ENCODE data around the gene LUC7L. TPM values are rescaled to one million over a fixed set of nuclear protein-coding genes. Genes with fewer than 3 reads are reported as not detected.

The LUC7L gene, protein sequence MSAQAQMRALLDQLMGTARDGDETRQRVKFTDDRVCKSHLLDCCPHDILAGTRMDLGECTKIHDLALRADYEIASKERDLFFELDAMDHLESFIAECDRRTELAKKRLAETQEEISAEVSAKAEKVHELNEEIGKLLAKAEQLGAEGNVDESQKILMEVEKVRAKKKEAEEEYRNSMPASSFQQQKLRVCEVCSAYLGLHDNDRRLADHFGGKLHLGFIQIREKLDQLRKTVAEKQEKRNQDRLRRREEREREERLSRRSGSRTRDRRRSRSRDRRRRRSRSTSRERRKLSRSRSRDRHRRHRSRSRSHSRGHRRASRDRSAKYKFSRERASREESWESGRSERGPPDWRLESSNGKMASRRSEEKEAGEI
- 31.5 and 59.0 TPM in 2 replicates for total RNA-seq

DNA sequence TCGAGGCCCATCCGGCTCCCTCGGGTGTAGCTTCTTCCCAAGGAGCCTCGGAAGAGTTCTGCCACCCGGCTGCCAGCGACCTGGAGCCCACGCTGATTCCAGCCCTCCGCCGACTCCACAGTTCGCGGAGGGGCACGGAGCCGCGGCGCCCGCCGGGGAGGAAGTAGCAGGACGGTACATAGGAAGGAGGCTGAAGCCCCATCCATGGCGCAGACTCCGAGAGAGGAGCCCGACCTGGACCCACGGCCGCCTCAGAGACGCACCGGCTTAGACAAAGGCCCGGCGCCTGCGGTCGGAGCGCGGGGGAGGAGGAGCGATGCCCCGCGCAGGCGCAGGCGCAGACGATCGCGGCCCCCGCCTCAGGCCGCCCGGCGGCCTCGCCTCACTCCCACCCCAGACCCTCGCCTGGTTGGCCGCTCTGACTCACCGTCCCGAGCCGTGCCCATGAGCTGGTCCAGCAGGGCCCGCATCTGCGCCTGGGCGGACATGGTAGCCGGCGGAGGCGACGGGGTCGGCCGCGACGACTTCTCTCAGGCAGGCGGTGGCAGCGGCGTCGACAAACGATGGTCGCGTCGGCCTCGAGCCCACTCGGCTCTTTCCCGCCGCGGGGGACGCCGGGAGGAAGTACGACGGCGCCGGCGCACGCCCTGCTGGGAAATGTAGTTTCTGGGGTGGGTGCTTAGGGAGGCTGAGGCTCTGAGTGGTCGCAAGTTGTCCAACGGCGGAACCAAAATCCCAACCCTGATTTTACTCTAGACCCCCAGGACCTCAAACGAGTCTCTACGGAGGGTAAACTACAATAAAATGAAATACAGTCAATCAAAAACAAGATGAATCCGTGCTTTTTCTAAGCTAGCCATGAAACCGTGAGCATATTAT lies at the start of gene LUC7L:
TSS of gene LUC7L (minus strand) at position 598 of the 879 bp plus-strand sequence. CDS start at position 488, 110 bp downstream.

GRCh38 chr16:275786-276232 lies 46.6 kb upstream of the LUC7L start, which contains the start of gene RGS11:
Gene RGS11, minus strand, starts transcription at chr16:275944. Its CDS starts 33 bp downstream, at chr16:275911.

DNA sequence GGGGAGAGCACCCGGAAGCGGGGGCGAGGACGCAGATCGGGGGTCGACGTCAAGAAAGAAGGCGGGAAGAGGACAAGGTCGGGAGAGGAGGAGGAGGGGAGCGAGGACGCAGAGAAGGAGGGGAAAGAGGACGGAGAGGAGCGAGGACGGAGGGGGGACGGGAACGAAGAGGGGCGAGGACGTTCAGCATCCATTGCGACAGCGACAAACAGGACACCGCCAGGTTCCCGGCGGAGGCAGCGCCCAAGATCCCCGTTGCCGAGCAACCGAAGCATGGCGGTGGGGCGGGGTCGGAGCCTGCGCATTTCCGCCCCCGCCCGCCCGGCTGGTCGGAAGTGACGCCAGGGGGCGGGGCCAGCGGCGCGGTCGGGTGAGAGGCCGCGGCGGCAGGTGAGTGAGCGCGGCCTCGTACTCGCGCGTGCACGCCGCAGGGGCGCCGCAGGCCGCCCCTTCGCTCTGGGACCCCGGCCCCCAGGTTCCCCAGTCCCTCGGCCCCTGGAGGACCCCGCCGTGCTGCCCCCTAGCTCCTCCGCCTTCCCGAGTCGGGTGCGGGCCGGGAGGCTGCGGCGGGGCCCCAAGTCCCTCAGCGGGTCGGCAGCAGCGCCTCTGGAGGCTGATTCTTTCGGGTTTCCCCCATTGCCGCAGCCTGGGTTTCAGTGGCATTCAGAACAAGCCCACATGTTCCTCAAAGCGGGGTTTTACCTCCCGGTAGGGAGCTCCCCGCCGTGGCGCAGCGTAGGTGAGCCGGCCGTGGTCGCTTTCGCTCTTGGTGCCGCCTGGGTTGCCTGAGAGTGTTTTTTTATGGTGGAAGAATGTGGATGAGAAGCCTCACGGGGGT lies 5.4 kb upstream of the LUC7L start, which contains the start of gene FAM234A:
TSS of gene FAM234A (plus strand) at position 354 of the 838 bp plus-strand sequence. CDS start 19,593 bp downstream, outside the sequence.

GRCh38 chr16:180101-180675 lies 49.1 kb downstream of the LUC7L start, which contains the start of gene HBQ1:
Gene HBQ1, plus strand, starts transcription at chr16:180459. Its CDS starts 28 bp downstream, at chr16:180487.

DNA sequence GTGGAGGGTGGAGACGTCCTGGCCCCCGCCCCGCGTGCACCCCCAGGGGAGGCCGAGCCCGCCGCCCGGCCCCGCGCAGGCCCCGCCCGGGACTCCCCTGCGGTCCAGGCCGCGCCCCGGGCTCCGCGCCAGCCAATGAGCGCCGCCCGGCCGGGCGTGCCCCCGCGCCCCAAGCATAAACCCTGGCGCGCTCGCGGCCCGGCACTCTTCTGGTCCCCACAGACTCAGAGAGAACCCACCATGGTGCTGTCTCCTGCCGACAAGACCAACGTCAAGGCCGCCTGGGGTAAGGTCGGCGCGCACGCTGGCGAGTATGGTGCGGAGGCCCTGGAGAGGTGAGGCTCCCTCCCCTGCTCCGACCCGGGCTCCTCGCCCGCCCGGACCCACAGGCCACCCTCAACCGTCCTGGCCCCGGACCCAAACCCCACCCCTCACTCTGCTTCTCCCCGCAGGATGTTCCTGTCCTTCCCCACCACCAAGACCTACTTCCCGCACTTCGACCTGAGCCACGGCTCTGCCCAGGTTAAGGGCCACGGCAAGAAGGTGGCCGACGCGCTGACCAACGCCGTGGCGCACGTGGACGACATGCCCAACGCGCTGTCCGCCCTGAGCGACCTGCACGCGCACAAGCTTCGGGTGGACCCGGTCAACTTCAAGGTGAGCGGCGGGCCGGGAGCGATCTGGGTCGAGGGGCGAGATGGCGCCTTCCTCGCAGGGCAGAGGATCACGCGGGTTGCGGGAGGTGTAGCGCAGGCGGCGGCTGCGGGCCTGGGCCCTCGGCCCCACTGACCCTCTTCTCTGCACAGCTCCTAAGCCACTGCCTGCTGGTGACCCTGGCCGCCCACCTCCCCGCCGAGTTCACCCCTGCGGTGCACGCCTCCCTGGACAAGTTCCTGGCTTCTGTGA lies 52.5 kb downstream of the LUC7L start, which contains the start of gene HBA1:
TSS of gene HBA1 (plus strand) at position 204 of the 906 bp plus-strand sequence. CDS start at position 241, 37 bp downstream.

GRCh38 chr16:172374-172941 lies 56.8 kb downstream of the LUC7L start, which contains the start of gene HBA2:
Gene HBA2, plus strand, starts transcription at chr16:172876. Its CDS starts 37 bp downstream, at chr16:172913.

DNA sequence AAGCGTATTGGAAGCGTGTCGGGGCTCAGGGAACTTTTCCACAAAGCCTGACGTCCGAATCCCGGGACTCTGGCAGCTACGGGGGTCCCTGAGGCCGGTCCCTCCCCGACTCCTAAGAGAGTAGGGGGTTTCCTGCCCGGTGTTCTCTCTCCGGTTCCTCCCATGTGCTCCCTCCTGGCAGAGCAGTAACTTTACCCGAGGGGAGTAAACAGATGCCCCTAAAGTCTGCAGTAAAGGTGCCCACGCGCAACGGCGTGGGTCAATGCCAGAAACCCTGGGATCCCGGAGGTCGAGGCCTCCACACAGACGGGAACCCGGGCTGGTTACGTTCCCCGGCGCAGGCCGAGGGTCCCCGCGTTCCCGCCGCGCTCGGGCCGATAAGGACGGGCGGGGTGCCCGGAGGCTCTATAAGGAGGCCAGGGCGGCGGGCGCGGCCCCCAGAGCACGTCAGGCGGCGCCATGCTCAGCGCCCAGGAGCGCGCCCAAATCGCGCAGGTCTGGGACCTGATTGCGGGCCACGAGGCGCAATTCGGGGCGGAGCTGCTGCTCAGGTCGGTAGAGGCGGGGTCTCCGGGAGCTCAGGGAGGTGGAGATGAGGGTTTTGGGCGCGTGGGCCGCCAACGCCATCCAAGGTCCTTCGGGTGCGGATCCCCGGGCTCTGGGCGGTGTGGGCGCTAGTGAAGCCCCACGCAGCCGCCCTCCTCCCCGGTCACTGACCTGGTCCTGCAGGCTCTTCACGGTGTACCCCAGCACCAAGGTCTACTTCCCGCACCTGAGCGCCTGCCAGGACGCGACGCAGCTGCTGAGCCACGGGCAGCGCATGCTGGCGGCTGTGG lies 63.5 kb downstream of the LUC7L start, which contains the start of gene HBM:
TSS of gene HBM (plus strand) at position 440 of the 836 bp plus-strand sequence. CDS start at position 460, 20 bp downstream.

GRCh38 chr16:152141-153128 lies 76.8 kb downstream of the LUC7L start, which contains the start of gene HBZ:
Gene HBZ, plus strand, starts transcription at chr16:152644. Its CDS starts 266 bp downstream, at chr16:152910.

Small RNAs within 50 kb of the gene (small RNA-seq; reads per million reads assigned to genes)
- gene RF00019 (ENCODE audit: low replicate concordance): not detected

Other genes starting within 250 kb of the LUC7L start
- 1.5 and 3.1 TPM in 2 replicates for gene POLR3K, start 175.8 kb downstream of the LUC7L start, total RNA-seq
- 10.7 and 17.3 TPM in 2 replicates for gene SNRNP25, start 175.6 kb downstream of the LUC7L start, total RNA-seq
- gene RHBDF1, start 156.8 kb downstream of the LUC7L start, total RNA-seq: 71.1 and 96.6 TPM in 2 replicates
- 147 and 251 TPM in 2 replicates for gene MPG, start 151.2 kb downstream of the LUC7L start, total RNA-seq
- 12.9 and 14.2 TPM in 2 replicates for gene NPRL3, start 90.8 kb downstream of the LUC7L start, total RNA-seq
- not detected in 2 replicates for gene HBZ, start 76.8 kb downstream of the LUC7L start, total RNA-seq
- gene HBM, start 63.5 kb downstream of the LUC7L start, total RNA-seq: not detected in 2 replicates
- gene HBA2, start 56.6 kb downstream of the LUC7L start, total RNA-seq: not detected in 2 replicates
- gene HBA1, start 52.8 kb downstream of the LUC7L start, total RNA-seq: not detected in 2 replicates
- gene HBQ1, start 49.0 kb downstream of the LUC7L start, total RNA-seq: not detected in 2 replicates
- gene FAM234A, start 5.4 kb upstream of the LUC7L start, total RNA-seq: 58.8 and 81.4 TPM in 2 replicates
- gene RGS11, start 46.5 kb upstream of the LUC7L start, total RNA-seq: 1.0 and 2.4 TPM in 2 replicates
- gene ARHGDIG, start 51.1 kb upstream of the LUC7L start, total RNA-seq: 0.44 TPM in 1 of 2 replicates, not detected in the other
- gene PDIA2, start 53.7 kb upstream of the LUC7L start, total RNA-seq: 0.57 and 2.8 TPM in 2 replicates
- gene AXIN1, start 123.3 kb upstream of the LUC7L start, total RNA-seq: 25.8 and 28.2 TPM in 2 replicates
- gene MRPL28, start 141.1 kb upstream of the LUC7L start, total RNA-seq: 76.4 and 85.0 TPM in 2 replicates
- 109 and 146 TPM in 2 replicates for gene PGAP6, start 152.5 kb upstream of the LUC7L start, total RNA-seq
- gene NME4, start 167.8 kb upstream of the LUC7L start, total RNA-seq: 96.1 and 115 TPM in 2 replicates
- gene DECR2, start 172.4 kb upstream of the LUC7L start, total RNA-seq: 8.8 and 10.2 TPM in 2 replicates
- 23.2 and 27.8 TPM in 2 replicates for gene RAB11FIP3, start 196.2 kb upstream of the LUC7L start, total RNA-seq